ENCODE data around the gene ABCC8.

ABCC8 gene

DNA sequence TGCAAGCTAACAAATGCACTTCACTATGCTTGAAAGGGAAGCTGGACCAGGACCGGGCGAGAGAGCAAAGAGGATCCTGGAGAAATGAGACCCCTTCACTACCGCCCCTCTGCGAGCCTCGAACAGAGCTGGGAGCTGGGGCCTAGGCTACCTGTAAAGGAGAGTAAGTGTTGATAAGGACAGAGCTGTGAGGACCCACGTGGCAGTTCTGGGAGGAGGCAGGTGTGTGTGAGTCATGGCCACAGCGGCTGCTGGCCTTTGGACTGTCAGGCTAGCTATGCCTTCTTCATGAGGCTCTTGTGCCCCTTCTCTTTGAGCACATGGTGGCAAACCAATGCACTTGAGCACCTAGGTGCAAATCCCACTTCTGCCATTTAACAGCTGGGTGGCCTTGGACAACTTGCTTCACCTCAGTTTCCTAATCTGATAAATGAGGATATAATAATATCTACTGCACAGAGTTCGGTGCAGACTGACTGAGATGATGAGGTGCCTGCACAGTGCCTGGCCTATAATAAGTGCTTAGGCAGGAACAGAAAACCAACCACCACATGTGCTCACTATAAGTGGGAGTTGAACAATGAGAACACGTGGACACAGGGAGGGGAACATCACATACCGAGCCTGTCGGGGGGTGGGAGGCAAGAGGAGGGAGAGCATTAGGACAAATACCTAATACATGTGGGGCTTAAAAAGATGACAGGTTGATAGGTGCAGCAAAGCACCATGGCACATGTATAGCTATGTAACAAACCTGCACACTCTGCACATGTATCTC is 52.9 kb downstream of the ABCC8 start:
- DNase-seq, result no peak

- no peak for DNase-seq
These were observed 54.9 kb downstream of the ABCC8 start for GRCh38 chr11:17421781-17422180.

GRCh38 chr11:17418444-17419081 is 58.1 kb downstream of the ABCC8 start:
- no peak for DNase-seq

DNA sequence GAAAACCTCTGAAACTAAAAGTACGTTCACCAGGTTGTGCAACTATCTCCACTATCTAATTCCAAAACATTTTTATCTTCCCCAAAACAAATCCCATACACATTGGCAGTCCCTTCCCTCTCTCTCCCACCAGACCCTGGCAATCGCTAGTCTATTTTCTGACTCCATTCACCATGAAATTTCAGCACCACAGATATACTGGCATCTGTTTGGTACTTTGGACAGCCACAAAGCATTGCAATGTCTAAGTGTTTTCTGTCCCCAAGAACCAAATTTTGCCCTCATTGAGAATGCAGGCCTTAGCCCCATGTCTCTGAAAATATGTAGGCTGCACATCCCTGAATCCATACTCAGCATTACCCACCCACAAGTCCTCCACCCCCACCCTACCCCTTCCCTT is 60.2 kb downstream of the ABCC8 start:
- no peak for DNase-seq

- DNase-seq, result no peak
These were observed 61.0 kb downstream of the ABCC8 start for GRCh38 chr11:17415523-17416104.

DNA sequence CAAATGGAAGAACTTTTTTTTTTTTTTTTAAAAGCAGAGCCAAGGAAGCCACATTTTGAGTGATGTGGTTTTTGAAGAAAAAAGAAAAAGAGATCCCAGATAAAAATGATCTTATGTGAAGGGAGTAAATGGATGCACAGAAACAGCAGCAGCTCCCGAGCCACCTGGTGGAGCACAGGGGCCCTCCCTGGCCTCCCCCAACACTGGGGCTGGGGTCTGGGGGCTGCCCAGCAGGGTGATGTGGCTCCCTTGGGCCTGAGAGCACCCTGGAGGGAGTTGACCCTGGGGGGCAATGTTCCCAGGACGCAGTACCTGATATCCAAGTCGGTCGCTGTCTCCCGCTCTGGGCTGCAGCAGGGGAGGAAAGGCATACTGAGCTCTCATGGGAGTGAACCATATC is 61.7 kb downstream of the ABCC8 start:
- DNase-seq, result no peak

DNA sequence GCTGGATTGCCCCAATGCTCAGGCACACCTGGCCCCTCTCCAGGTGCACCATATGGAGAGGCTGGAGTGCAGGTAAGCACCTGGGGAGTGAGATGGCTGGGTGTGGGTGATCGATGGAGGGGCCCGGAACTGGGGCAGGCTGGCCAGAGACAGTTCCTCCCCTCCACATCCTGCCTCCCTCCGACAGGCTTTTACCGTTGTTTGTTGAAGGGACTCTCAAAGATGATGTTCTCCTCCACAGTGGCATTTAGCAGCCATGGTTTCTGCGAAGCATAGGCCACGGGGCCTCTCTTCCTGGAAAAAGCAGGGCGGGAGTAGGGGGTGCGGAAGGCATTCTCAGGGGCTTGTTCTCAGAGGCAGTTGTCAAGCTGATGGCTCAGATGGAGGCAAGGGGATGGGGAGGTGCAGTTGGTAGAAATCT is 62.3 kb downstream of the ABCC8 start:
- no peak for DNase-seq

DNA sequence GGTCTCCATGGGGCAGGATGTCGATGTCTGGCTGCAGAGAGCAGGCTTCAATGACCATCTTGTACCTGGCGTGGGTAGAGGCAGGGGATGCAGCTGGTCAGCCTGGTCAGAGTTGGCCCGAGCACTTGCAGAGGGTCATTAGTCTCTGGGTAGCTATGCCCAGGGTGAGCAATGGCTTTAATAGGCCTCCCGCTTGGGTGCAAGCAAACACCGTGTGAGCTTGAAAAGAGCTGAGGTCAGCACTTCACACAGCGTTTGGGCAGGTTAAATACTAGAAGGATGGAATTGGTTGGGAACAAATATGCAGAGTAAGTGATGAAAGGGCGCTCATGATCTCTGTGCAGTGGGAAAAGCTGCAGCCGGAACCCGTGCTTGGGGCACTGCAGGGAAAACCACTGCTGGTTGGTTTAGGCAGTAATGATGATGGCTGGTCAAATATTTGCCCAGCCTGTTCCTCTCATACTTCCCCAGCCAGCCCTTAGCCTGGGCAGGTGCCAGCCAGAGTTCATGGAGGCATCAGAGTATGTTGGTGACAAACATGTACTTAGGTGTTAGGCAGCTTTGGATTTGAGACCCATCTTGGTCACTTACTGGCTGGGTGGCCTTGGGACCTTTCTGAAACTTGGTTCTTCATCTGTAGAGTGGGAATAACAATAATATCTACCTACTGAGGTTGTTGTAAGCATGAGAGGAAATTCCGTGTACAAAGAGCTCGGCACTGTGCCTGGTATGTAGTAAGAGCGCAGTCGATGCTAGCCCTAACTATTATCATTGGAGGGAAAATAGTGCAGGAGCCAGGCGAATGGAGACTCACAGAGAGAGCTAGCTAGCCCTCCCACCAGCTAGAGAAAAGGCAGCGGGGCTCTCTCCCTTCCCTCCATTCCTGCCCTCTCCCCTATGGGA is 63.0 kb downstream of the ABCC8 start:
- no peak for DNase-seq

- DNase-seq, result no peak
These were observed 64.0 kb downstream of the ABCC8 start for GRCh38 chr11:17412488-17413180.

DNA sequence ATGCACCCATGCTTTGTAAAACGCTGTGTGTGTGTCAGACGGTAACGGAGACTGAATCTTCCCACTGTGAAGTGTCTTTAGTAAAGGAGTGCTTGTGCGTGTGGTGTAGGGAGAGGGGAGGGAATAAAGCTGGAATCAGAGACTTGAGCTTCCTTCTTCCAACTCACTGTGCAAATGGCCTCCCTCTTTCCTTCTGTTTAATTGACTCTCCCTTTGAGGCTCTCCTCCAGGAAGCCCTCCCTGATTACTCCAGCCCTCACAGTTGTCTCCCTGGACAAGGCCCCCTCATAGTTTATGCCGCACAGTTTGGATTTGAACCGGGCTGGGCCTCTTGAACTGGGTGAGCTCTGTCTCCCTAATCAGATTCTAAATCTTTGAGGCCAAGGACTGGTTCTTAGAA is 65.2 kb downstream of the ABCC8 start:
- no peak for DNase-seq

- no peak for DNase-seq
These were observed 65.9 kb downstream of the ABCC8 start for GRCh38 chr11:17410606-17411379.

- no peak for DNase-seq
These were observed 68.0 kb downstream of the ABCC8 start for GRCh38 chr11:17408641-17409040.

GRCh38 chr11:17408026-17408425 is 68.6 kb downstream of the ABCC8 start:
- DNase-seq, result no peak

- DNase-seq, result no peak
These were observed 69.1 kb downstream of the ABCC8 start for GRCh38 chr11:17407575-17407974.

DNA sequence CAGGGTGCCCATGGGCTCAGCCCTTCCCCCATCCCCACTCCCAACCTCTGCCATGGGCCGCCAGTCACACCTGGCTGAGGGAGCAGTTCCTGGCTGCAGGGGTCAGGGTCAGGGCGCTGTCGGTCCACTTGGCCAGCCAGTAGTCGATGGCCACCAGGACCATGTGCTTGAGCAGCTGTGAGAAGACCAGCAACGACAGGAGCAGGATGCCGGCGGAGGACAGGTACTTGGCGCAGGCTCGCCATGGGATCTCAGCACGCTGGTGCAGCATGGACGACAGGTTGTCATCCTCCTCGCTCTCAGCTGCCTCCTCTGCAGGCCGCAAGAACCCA is 69.9 kb downstream of the ABCC8 start:
- no peak for DNase-seq

GRCh38 chr11:17406082-17406817 is 70.4 kb downstream of the ABCC8 start:
- DNase-seq, result no peak

DNA sequence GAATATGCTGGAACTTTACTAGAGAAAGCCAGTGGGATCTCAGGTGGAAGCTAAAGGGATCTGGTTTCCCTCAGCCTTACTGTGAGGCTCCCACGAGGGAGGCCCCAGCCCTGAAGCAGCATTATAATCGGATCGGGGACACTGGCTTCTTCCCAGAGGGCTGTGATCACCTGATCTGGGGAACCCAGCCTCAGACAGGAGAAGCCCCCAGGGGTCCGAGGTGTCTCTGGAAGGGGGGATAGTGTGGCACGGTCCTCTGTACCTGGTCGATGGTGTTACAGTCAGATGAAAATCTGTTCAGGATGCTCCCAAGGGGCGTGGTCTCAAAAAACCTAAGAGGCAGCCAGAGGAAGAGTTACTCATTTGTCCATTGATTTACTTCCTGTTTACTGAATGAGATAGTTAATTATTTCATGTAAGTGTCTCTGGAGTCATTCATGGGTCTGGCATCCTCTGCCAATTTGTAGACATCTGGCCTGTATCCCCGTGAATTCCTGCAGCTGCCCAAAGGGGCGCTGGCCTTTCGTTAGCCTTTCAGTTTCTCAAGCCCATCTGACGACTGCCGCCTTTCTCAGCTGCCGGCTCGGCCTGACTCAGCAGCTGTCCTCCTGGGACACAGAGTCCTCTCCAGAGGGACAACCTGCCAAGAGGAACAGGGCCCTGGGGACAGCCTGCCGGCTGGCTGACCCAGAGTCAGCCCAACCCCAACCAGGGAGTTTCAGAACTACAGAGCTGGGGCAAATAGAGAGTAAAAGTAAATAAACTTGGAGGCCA is 71.2 kb downstream of the ABCC8 start:
- DNase-seq, result no peak

DNA sequence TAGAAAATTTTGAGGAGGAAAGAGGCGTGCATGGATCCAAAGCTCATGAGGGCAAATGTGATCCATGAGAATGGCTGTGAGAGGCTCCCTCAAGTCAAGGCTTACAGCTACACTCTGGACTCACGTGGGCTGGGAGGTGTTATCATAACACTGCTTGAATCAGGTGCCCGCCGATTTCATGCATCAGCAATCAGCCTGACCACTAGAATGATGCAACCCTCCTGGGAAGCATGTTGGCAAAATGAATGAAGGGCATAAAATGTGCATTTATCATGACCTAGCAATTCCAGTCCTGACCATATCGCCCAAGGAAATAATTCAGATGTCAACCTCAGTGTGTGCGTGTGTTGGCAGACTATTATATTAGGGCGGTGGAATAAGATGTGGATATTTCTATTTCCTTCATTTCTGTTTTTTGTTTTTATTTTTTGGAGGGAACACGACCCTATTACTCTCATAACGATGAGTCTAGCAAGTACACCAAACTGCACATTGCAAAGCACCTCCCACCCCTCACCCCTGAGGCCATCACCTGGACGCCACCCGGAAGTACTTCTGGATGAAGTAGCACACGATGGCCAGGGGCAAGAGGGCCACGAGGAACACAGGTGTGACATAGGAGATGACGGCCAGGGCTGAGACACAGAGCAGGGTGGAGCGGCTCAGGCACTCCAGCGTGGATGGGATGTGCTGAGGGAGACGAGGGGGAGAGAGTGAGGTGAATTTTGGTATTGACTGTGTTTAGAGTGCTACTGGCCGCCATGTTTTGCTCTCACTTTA is 72.5 kb downstream of the ABCC8 start:
- DNase-seq, result no peak

- no peak for DNase-seq
These were observed 74.2 kb downstream of the ABCC8 start for GRCh38 chr11:17402486-17402885.

- DNase-seq, result no peak
These were observed 74.8 kb downstream of the ABCC8 start for GRCh38 chr11:17401841-17402240.

Measured in stimulated activated CD8-positive, alpha-beta memory T cell treated with anti-CD3 and anti-CD28 coated beads, Interleukin-4, amount 100 ng/mL, for 48 hours (primary cell).